ENCODE measurements around the gene UBA6.

Gene UBA6

GRCh38 chr4:67587156-67587555, 113.8 kb downstream of the UBA6 start:
- H3K9me3 ChIP-seq (ENCODE audit: control insufficient read depth, low read length), result no peaks in the 10 kb centered on the region
- H3K36me3 ChIP-seq (ENCODE audit: control insufficient read depth, insufficient read depth, low read length), result no peaks in the 10 kb centered on the region
- no peak overlapping the region for H3K27ac ChIP-seq (ENCODE audit: insufficient read depth, low read length, poor library complexity, severe bottlenecking)
- H3K27me3 ChIP-seq (replicated peaks; ENCODE audit: control insufficient read depth, insufficient read depth, low read length, poor library complexity, severe bottlenecking), result no peaks in the 10 kb centered on the region
- DNase-seq, result no peak
- H3K4me1 ChIP-seq (ENCODE audit: control insufficient read depth, insufficient read depth, low read length, poor library complexity, severe bottlenecking), result no peaks in the 10 kb centered on the region
- H3K4me3 ChIP-seq (ENCODE audit: insufficient read depth, low read depth, low read length, poor library complexity, severe bottlenecking), result no peak overlapping the region

- no peak for DNase-seq
- Histone ChIP-seq H3K27ac (ENCODE audit: insufficient read depth, low read length, poor library complexity, severe bottlenecking) (no peak overlapping the region), H3K9me3 (ENCODE audit: control insufficient read depth, low read length) (no peaks in the 10 kb centered on the region), H3K36me3 (ENCODE audit: control insufficient read depth, insufficient read depth, low read length) (no peaks in the 10 kb centered on the region), H3K27me3 (replicated peaks; ENCODE audit: control insufficient read depth, insufficient read depth, low read length, poor library complexity, severe bottlenecking) (no peaks in the 10 kb centered on the region), H3K4me1 (ENCODE audit: control insufficient read depth, insufficient read depth, low read length, poor library complexity, severe bottlenecking) (peaks cover 4% of the 10 kb centered on the region), H3K4me3 (ENCODE audit: insufficient read depth, low read depth, low read length, poor library complexity, severe bottlenecking) (no peak overlapping the region)
These were observed 116.5 kb downstream of the UBA6 start for GRCh38 chr4:67584496-67584895.

- peaks cover 4% of the 10 kb centered on the region for H3K4me1 ChIP-seq (ENCODE audit: control insufficient read depth, insufficient read depth, low read length, poor library complexity, severe bottlenecking)
- no peaks in the 10 kb centered on the region for H3K27me3 ChIP-seq (replicated peaks; ENCODE audit: control insufficient read depth, insufficient read depth, low read length, poor library complexity, severe bottlenecking)
- H3K27ac ChIP-seq (ENCODE audit: insufficient read depth, low read length, poor library complexity, severe bottlenecking), result no peak overlapping the region
- H3K4me3 ChIP-seq (ENCODE audit: insufficient read depth, low read depth, low read length, poor library complexity, severe bottlenecking), result no peak overlapping the region
- H3K9me3 ChIP-seq (ENCODE audit: control insufficient read depth, low read length), result no peaks in the 10 kb centered on the region
- DNase-seq, result no peak
- H3K36me3 ChIP-seq (ENCODE audit: control insufficient read depth, insufficient read depth, low read length), result no peaks in the 10 kb centered on the region
These were observed 119.0 kb downstream of the UBA6 start for GRCh38 chr4:67581913-67582312.

GRCh38 chr4:67581208-67581857, 119.6 kb downstream of the UBA6 start:
- no peak overlapping the region for H3K27ac ChIP-seq (ENCODE audit: insufficient read depth, low read length, poor library complexity, severe bottlenecking)
- DNase-seq, result no peak

GRCh38 chr4:67580577-67580976, 120.4 kb downstream of the UBA6 start:
- no peak overlapping the region for H3K27ac ChIP-seq (ENCODE audit: insufficient read depth, low read length, poor library complexity, severe bottlenecking)
- H3K9me3 ChIP-seq (ENCODE audit: control insufficient read depth, low read length), result no peaks in the 10 kb centered on the region
- peaks cover 4% of the 10 kb centered on the region for H3K4me1 ChIP-seq (ENCODE audit: control insufficient read depth, insufficient read depth, low read length, poor library complexity, severe bottlenecking)
- H3K36me3 ChIP-seq (ENCODE audit: control insufficient read depth, insufficient read depth, low read length), result no peaks in the 10 kb centered on the region
- DNase-seq, result no peak
- no peaks in the 10 kb centered on the region for H3K27me3 ChIP-seq (replicated peaks; ENCODE audit: control insufficient read depth, insufficient read depth, low read length, poor library complexity, severe bottlenecking)
- H3K4me3 ChIP-seq (ENCODE audit: insufficient read depth, low read depth, low read length, poor library complexity, severe bottlenecking), result no peak overlapping the region

More at GRCh38 chr4:67581208-67581857, 119.6 kb downstream of the UBA6 start:
- Histone ChIP-seq H3K4me3 (ENCODE audit: insufficient read depth, low read depth, low read length, poor library complexity, severe bottlenecking) (no peak overlapping the region), H3K27me3 (replicated peaks; ENCODE audit: control insufficient read depth, insufficient read depth, low read length, poor library complexity, severe bottlenecking) (no peaks in the 10 kb centered on the region), H3K9me3 (ENCODE audit: control insufficient read depth, low read length) (no peaks in the 10 kb centered on the region), H3K36me3 (ENCODE audit: control insufficient read depth, insufficient read depth, low read length) (no peaks in the 10 kb centered on the region), H3K4me1 (ENCODE audit: control insufficient read depth, insufficient read depth, low read length, poor library complexity, severe bottlenecking) (peaks cover 4% of the 10 kb centered on the region)

GRCh38 chr4:67576538-67576937, 124.4 kb downstream of the UBA6 start:
- no peaks in the 10 kb centered on the region for H3K27me3 ChIP-seq (replicated peaks; ENCODE audit: control insufficient read depth, insufficient read depth, low read length, poor library complexity, severe bottlenecking)
- no peak for DNase-seq
- no peaks in the 10 kb centered on the region for H3K4me1 ChIP-seq (ENCODE audit: control insufficient read depth, insufficient read depth, low read length, poor library complexity, severe bottlenecking)
- no peaks in the 10 kb centered on the region for H3K9me3 ChIP-seq (ENCODE audit: control insufficient read depth, low read length)
- no peaks in the 10 kb centered on the region for H3K36me3 ChIP-seq (ENCODE audit: control insufficient read depth, insufficient read depth, low read length)
- no peak overlapping the region for H3K27ac ChIP-seq (ENCODE audit: insufficient read depth, low read length, poor library complexity, severe bottlenecking)
- H3K4me3 ChIP-seq (ENCODE audit: insufficient read depth, low read depth, low read length, poor library complexity, severe bottlenecking), result no peak overlapping the region

- DNase-seq, result no peak
- Histone ChIP-seq H3K9me3 (ENCODE audit: control insufficient read depth, low read length) (no peaks in the 10 kb centered on the region), H3K27me3 (replicated peaks; ENCODE audit: control insufficient read depth, insufficient read depth, low read length, poor library complexity, severe bottlenecking) (no peaks in the 10 kb centered on the region), H3K27ac (ENCODE audit: insufficient read depth, low read length, poor library complexity, severe bottlenecking) (no peak overlapping the region), H3K4me3 (ENCODE audit: insufficient read depth, low read depth, low read length, poor library complexity, severe bottlenecking) (no peak overlapping the region), H3K4me1 (ENCODE audit: control insufficient read depth, insufficient read depth, low read length, poor library complexity, severe bottlenecking) (no peaks in the 10 kb centered on the region), H3K36me3 (ENCODE audit: control insufficient read depth, insufficient read depth, low read length) (no peaks in the 10 kb centered on the region)
These were observed 124.9 kb downstream of the UBA6 start for GRCh38 chr4:67576059-67576466.

GRCh38 chr4:67575232-67576058, 125.5 kb downstream of the UBA6 start:
- H3K4me3 ChIP-seq (ENCODE audit: insufficient read depth, low read depth, low read length, poor library complexity, severe bottlenecking), result no peak overlapping the region
- no peak overlapping the region for H3K27ac ChIP-seq (ENCODE audit: insufficient read depth, low read length, poor library complexity, severe bottlenecking)

GRCh38 chr4:67573193-67573592, 127.8 kb downstream of the UBA6 start:
- no peaks in the 10 kb centered on the region for H3K27me3 ChIP-seq (replicated peaks; ENCODE audit: control insufficient read depth, insufficient read depth, low read length, poor library complexity, severe bottlenecking)
- H3K4me3 ChIP-seq (ENCODE audit: insufficient read depth, low read depth, low read length, poor library complexity, severe bottlenecking), result no peak overlapping the region
- no peaks in the 10 kb centered on the region for H3K9me3 ChIP-seq (ENCODE audit: control insufficient read depth, low read length)
- H3K36me3 ChIP-seq (ENCODE audit: control insufficient read depth, insufficient read depth, low read length), result no peaks in the 10 kb centered on the region
- DNase-seq, result no peak
- no peak overlapping the region for H3K27ac ChIP-seq (ENCODE audit: insufficient read depth, low read length, poor library complexity, severe bottlenecking)
- no peaks in the 10 kb centered on the region for H3K4me1 ChIP-seq (ENCODE audit: control insufficient read depth, insufficient read depth, low read length, poor library complexity, severe bottlenecking)

More at GRCh38 chr4:67575232-67576058, 125.5 kb downstream of the UBA6 start:
- H3K4me1 ChIP-seq (ENCODE audit: control insufficient read depth, insufficient read depth, low read length, poor library complexity, severe bottlenecking), result no peaks in the 10 kb centered on the region
- no peaks in the 10 kb centered on the region for H3K9me3 ChIP-seq (ENCODE audit: control insufficient read depth, low read length)
- no peaks in the 10 kb centered on the region for H3K27me3 ChIP-seq (replicated peaks; ENCODE audit: control insufficient read depth, insufficient read depth, low read length, poor library complexity, severe bottlenecking)
- H3K36me3 ChIP-seq (ENCODE audit: control insufficient read depth, insufficient read depth, low read length), result no peaks in the 10 kb centered on the region
- DNase-seq, result no peak

GRCh38 chr4:67571975-67572374, 129.0 kb downstream of the UBA6 start:
- H3K9me3 ChIP-seq (ENCODE audit: control insufficient read depth, low read length), result no peaks in the 10 kb centered on the region
- H3K4me3 ChIP-seq (ENCODE audit: insufficient read depth, low read depth, low read length, poor library complexity, severe bottlenecking), result no peak overlapping the region
- no peaks in the 10 kb centered on the region for H3K36me3 ChIP-seq (ENCODE audit: control insufficient read depth, insufficient read depth, low read length)
- no peak for DNase-seq
- H3K4me1 ChIP-seq (ENCODE audit: control insufficient read depth, insufficient read depth, low read length, poor library complexity, severe bottlenecking), result no peaks in the 10 kb centered on the region
- no peak overlapping the region for H3K27ac ChIP-seq (ENCODE audit: insufficient read depth, low read length, poor library complexity, severe bottlenecking)
- no peaks in the 10 kb centered on the region for H3K27me3 ChIP-seq (replicated peaks; ENCODE audit: control insufficient read depth, insufficient read depth, low read length, poor library complexity, severe bottlenecking)
